Measurements from ENCODE around the gene OVAAL. TPM values are rescaled to one million over a fixed set of nuclear protein-coding genes. Genes with fewer than 3 reads are reported as not detected.

Gene OVAAL
- polyA plus RNA-seq (2013, experiment 1 of 2) = not detected
- polyA plus RNA-seq (2013, experiment 2 of 2) = not detected

GRCh38 chr1:180558664-180559063 lies at the start of gene OVAAL:
Gene OVAAL (plus strand): TSS chr1:180558964.
- DNase-seq = no peak
- Histone ChIP-seq H4K5ac (ENCODE audit: low read length) (no peak within 1 kb of the TSS), H3K27me3 (ENCODE audit: insufficient read depth, low read length, poor library complexity) (no peaks in the 10 kb centered on the region), H3K79me1 (ENCODE audit: low read length) (no peaks in the 10 kb centered on the region), H3K27ac (ENCODE audit: low read depth, low read length) (no peak within 1 kb of the TSS), H3K23ac (ENCODE audit: low read length) (no peak within 1 kb of the TSS), H3K4me2 (ENCODE audit: low read length) (no peak within 1 kb of the TSS), H3K4ac (ENCODE audit: low read depth, low read length) (no peak within 1 kb of the TSS), H3K79me2 (ENCODE audit: control insufficient read depth, insufficient read depth, low read length) (no peaks in the 10 kb centered on the region), H3K36me3 (ENCODE audit: control insufficient read depth, insufficient read depth, low read length) (no peaks in the 10 kb centered on the region), H4K8ac (ENCODE audit: low read depth, low read length) (no peak within 1 kb of the TSS), H2AK5ac (ENCODE audit: low read length) (no peak within 1 kb of the TSS), H3K4me3 (ENCODE audit: low read length) (no peak within 1 kb of the TSS), H2BK5ac (ENCODE audit: low read length) (no peak within 1 kb of the TSS), H3K56ac (ENCODE audit: low read length) (no peak within 1 kb of the TSS), H2BK15ac (replicated peaks; ENCODE audit: low read depth) (no peak within 1 kb of the TSS), H3K18ac (ENCODE audit: low read length) (no peak within 1 kb of the TSS), H2BK120ac (ENCODE audit: low read depth, low read length) (no peak within 1 kb of the TSS), H3K9ac (ENCODE audit: low read length) (no peak within 1 kb of the TSS), H3K4me1 (ENCODE audit: control insufficient read depth, low read depth, low read length) (no peaks in the 10 kb centered on the region)
- WGBS (ENCODE audit: extremely low coverage, insufficient coverage, low lambda C conversion rate) = no CpG with 5 or more reads among the region's 6 CpGs

- no peak overlapping the region for H4K8ac ChIP-seq (ENCODE audit: low read depth, low read length)
- H3K18ac ChIP-seq (ENCODE audit: low read length) = no peak overlapping the region
- no peak overlapping the region for H2BK15ac ChIP-seq (replicated peaks; ENCODE audit: low read depth)
- H3K4me3 ChIP-seq (ENCODE audit: low read length) = no peak overlapping the region
- H3K9ac ChIP-seq (ENCODE audit: low read length) = no peak overlapping the region
- no peak overlapping the region for H4K5ac ChIP-seq (ENCODE audit: low read length)
- no peak overlapping the region for H3K4me2 ChIP-seq (ENCODE audit: low read length)
- no peak for DNase-seq
- no peaks in the 10 kb centered on the region for H3K27me3 ChIP-seq (ENCODE audit: insufficient read depth, low read length, poor library complexity)
- no peaks in the 10 kb centered on the region for H3K79me1 ChIP-seq (ENCODE audit: low read length)
- no peaks in the 10 kb centered on the region for H3K79me2 ChIP-seq (ENCODE audit: control insufficient read depth, insufficient read depth, low read length)
- no peak overlapping the region for H3K4ac ChIP-seq (ENCODE audit: low read depth, low read length)
- no peak overlapping the region for H2BK120ac ChIP-seq (ENCODE audit: low read depth, low read length)
- no peak overlapping the region for H3K27ac ChIP-seq (ENCODE audit: low read depth, low read length)
- H3K56ac ChIP-seq (ENCODE audit: low read length) = no peak overlapping the region
- H3K36me3 ChIP-seq (ENCODE audit: control insufficient read depth, insufficient read depth, low read length) = no peaks in the 10 kb centered on the region
- no peak overlapping the region for H2BK5ac ChIP-seq (ENCODE audit: low read length)
- H2AK5ac ChIP-seq (ENCODE audit: low read length) = no peak overlapping the region
- no peaks in the 10 kb centered on the region for H3K4me1 ChIP-seq (ENCODE audit: control insufficient read depth, low read depth, low read length)
- no peak overlapping the region for H3K23ac ChIP-seq (ENCODE audit: low read length)
- no CpG with 5 or more reads among the region's 2 CpGs for WGBS (ENCODE audit: extremely low coverage, insufficient coverage, low lambda C conversion rate)
These were observed 47.9 kb upstream of the OVAAL start for GRCh38 chr1:180510882-180511281.

- no CpG with 5 or more reads among the region's 6 CpGs for WGBS (ENCODE audit: extremely low coverage, insufficient coverage, low lambda C conversion rate)
- Histone ChIP-seq H3K4ac (ENCODE audit: low read depth, low read length) (no peak overlapping the region), H2BK120ac (ENCODE audit: low read depth, low read length) (no peak overlapping the region), H3K9ac (ENCODE audit: low read length) (no peak overlapping the region), H3K79me2 (ENCODE audit: control insufficient read depth, insufficient read depth, low read length) (no peaks in the 10 kb centered on the region), H4K5ac (ENCODE audit: low read length) (no peak overlapping the region), H3K27ac (ENCODE audit: low read depth, low read length) (no peak overlapping the region), H3K56ac (ENCODE audit: low read length) (no peak overlapping the region), H3K4me2 (ENCODE audit: low read length) (no peak overlapping the region), H3K4me1 (ENCODE audit: control insufficient read depth, low read depth, low read length) (no peaks in the 10 kb centered on the region), H2BK15ac (replicated peaks; ENCODE audit: low read depth) (no peak overlapping the region), H4K8ac (ENCODE audit: low read depth, low read length) (no peak overlapping the region), H2AK5ac (ENCODE audit: low read length) (no peak overlapping the region), H3K36me3 (ENCODE audit: control insufficient read depth, insufficient read depth, low read length) (no peaks in the 10 kb centered on the region), H3K27me3 (ENCODE audit: insufficient read depth, low read length, poor library complexity) (no peaks in the 10 kb centered on the region), H3K79me1 (ENCODE audit: low read length) (no peaks in the 10 kb centered on the region), H3K4me3 (ENCODE audit: low read length) (no peak overlapping the region), H3K23ac (ENCODE audit: low read length) (no peak overlapping the region), H2BK5ac (ENCODE audit: low read length) (no peak overlapping the region), H3K18ac (ENCODE audit: low read length) (no peak overlapping the region)
- DNase-seq = no peak
These were observed 45.2 kb upstream of the OVAAL start for GRCh38 chr1:180513531-180513930.

- Histone ChIP-seq H3K4ac (ENCODE audit: low read depth, low read length) (no peak overlapping the region), H3K27ac (ENCODE audit: low read depth, low read length) (no peak overlapping the region)
- WGBS (ENCODE audit: extremely low coverage, insufficient coverage, low lambda C conversion rate) = no CpG with 5 or more reads among the region's 3 CpGs
These were observed 43.4 kb upstream of the OVAAL start for GRCh38 chr1:180515364-180515763.

GRCh38 chr1:180515857-180516388 lies 42.8 kb upstream of the OVAAL start:
- H3K79me2 ChIP-seq (ENCODE audit: control insufficient read depth, insufficient read depth, low read length) = no peaks in the 10 kb centered on the region
- no peak overlapping the region for H4K5ac ChIP-seq (ENCODE audit: low read length)
- H3K23ac ChIP-seq (ENCODE audit: low read length) = no peak overlapping the region
- no peak overlapping the region for H3K4me3 ChIP-seq (ENCODE audit: low read length)
- no peaks in the 10 kb centered on the region for H3K79me1 ChIP-seq (ENCODE audit: low read length)
- H2AK5ac ChIP-seq (ENCODE audit: low read length) = no peak overlapping the region
- H4K8ac ChIP-seq (ENCODE audit: low read depth, low read length) = no peak overlapping the region
- no peak overlapping the region for H3K18ac ChIP-seq (ENCODE audit: low read length)
- no peak overlapping the region for H3K4me2 ChIP-seq (ENCODE audit: low read length)
- no peak overlapping the region for H2BK120ac ChIP-seq (ENCODE audit: low read depth, low read length)
- H3K36me3 ChIP-seq (ENCODE audit: control insufficient read depth, insufficient read depth, low read length) = no peaks in the 10 kb centered on the region
- no peak overlapping the region for H3K27ac ChIP-seq (ENCODE audit: low read depth, low read length)
- no peak overlapping the region for H2BK15ac ChIP-seq (replicated peaks; ENCODE audit: low read depth)
- no CpG with 5 or more reads among the region's 8 CpGs for WGBS (ENCODE audit: extremely low coverage, insufficient coverage, low lambda C conversion rate)
- H3K9ac ChIP-seq (ENCODE audit: low read length) = no peak overlapping the region
- H2BK5ac ChIP-seq (ENCODE audit: low read length) = no peak overlapping the region
- no peaks in the 10 kb centered on the region for H3K4me1 ChIP-seq (ENCODE audit: control insufficient read depth, low read depth, low read length)
- no peak overlapping the region for H3K4ac ChIP-seq (ENCODE audit: low read depth, low read length)
- no peak overlapping the region for H3K56ac ChIP-seq (ENCODE audit: low read length)
- DNase-seq = peak; percentile 82
- H3K27me3 ChIP-seq (ENCODE audit: insufficient read depth, low read length, poor library complexity) = no peaks in the 10 kb centered on the region

More at GRCh38 chr1:180515364-180515763, 43.4 kb upstream of the OVAAL start:
- H3K9ac ChIP-seq (ENCODE audit: low read length) = no peak overlapping the region
- H4K8ac ChIP-seq (ENCODE audit: low read depth, low read length) = no peak overlapping the region
- H3K79me1 ChIP-seq (ENCODE audit: low read length) = no peaks in the 10 kb centered on the region
- H2BK120ac ChIP-seq (ENCODE audit: low read depth, low read length) = no peak overlapping the region
- H3K36me3 ChIP-seq (ENCODE audit: control insufficient read depth, insufficient read depth, low read length) = no peaks in the 10 kb centered on the region
- no peak for DNase-seq
- H2BK15ac ChIP-seq (replicated peaks; ENCODE audit: low read depth) = no peak overlapping the region
- no peaks in the 10 kb centered on the region for H3K4me1 ChIP-seq (ENCODE audit: control insufficient read depth, low read depth, low read length)
- H3K27me3 ChIP-seq (ENCODE audit: insufficient read depth, low read length, poor library complexity) = no peaks in the 10 kb centered on the region
- no peak overlapping the region for H2AK5ac ChIP-seq (ENCODE audit: low read length)
- no peak overlapping the region for H3K23ac ChIP-seq (ENCODE audit: low read length)
- no peak overlapping the region for H3K4me3 ChIP-seq (ENCODE audit: low read length)
- H3K4me2 ChIP-seq (ENCODE audit: low read length) = no peak overlapping the region
- H4K5ac ChIP-seq (ENCODE audit: low read length) = no peak overlapping the region
- H3K56ac ChIP-seq (ENCODE audit: low read length) = no peak overlapping the region
- H3K18ac ChIP-seq (ENCODE audit: low read length) = no peak overlapping the region
- no peak overlapping the region for H2BK5ac ChIP-seq (ENCODE audit: low read length)
- no peaks in the 10 kb centered on the region for H3K79me2 ChIP-seq (ENCODE audit: control insufficient read depth, insufficient read depth, low read length)

GRCh38 chr1:180519846-180520245 lies 38.9 kb upstream of the OVAAL start:
- H4K5ac ChIP-seq (ENCODE audit: low read length) = no peak overlapping the region
- H2BK5ac ChIP-seq (ENCODE audit: low read length) = no peak overlapping the region
- H3K4me3 ChIP-seq (ENCODE audit: low read length) = no peak overlapping the region
- no peak overlapping the region for H2BK120ac ChIP-seq (ENCODE audit: low read depth, low read length)
- H3K18ac ChIP-seq (ENCODE audit: low read length) = no peak overlapping the region
- no peaks in the 10 kb centered on the region for H3K79me2 ChIP-seq (ENCODE audit: control insufficient read depth, insufficient read depth, low read length)
- H3K9ac ChIP-seq (ENCODE audit: low read length) = no peak overlapping the region
- no CpG with 5 or more reads among the region's 4 CpGs for WGBS (ENCODE audit: extremely low coverage, insufficient coverage, low lambda C conversion rate)
- H3K4ac ChIP-seq (ENCODE audit: low read depth, low read length) = no peak overlapping the region
- no peaks in the 10 kb centered on the region for H3K79me1 ChIP-seq (ENCODE audit: low read length)
- no peak overlapping the region for H2AK5ac ChIP-seq (ENCODE audit: low read length)
- H3K4me2 ChIP-seq (ENCODE audit: low read length) = no peak overlapping the region
- no peak overlapping the region for H2BK15ac ChIP-seq (replicated peaks; ENCODE audit: low read depth)
- peaks cover 3% of the 10 kb centered on the region for H3K4me1 ChIP-seq (ENCODE audit: control insufficient read depth, low read depth, low read length)
- H3K27ac ChIP-seq (ENCODE audit: low read depth, low read length) = no peak overlapping the region
- peak; percentile 33 for DNase-seq
- no peak overlapping the region for H4K8ac ChIP-seq (ENCODE audit: low read depth, low read length)
- H3K36me3 ChIP-seq (ENCODE audit: control insufficient read depth, insufficient read depth, low read length) = no peaks in the 10 kb centered on the region
- H3K27me3 ChIP-seq (ENCODE audit: insufficient read depth, low read length, poor library complexity) = no peaks in the 10 kb centered on the region
- H3K56ac ChIP-seq (ENCODE audit: low read length) = no peak overlapping the region
- H3K23ac ChIP-seq (ENCODE audit: low read length) = no peak overlapping the region

All from mesendoderm (in vitro differentiated cells).